Kidney (tissue), 14 donors: Measurements from ENCODE around the gene SMURF1. TPM values are rescaled to one million over a fixed set of nuclear protein-coding genes. Genes with fewer than 3 reads are reported as not detected.

ENCODE experiments used
- DNase-seq, 5 donors: peaks; one replicate each; pipeline ENCODE4 v3.0.0-alpha.2; 2013 to 2020
- FAIRE-seq: peaks from 2 replicates; lab custom pipeline; 2012; peaks lifted over from hg19 to GRCh38; lab: Jason Lieb, UNC
- H3K27ac ChIP-seq, 2 donors: one replicate each; pipeline ENCODE4 v1.7.0; 2013; ENCODE audit warnings: low read depth in 2 of 2, low read length in 2 of 2, inconsistent platforms in 1 of 2
- H3K27me3 ChIP-seq: one replicate; pipeline ENCODE4 v1.7.1; 2013; ENCODE audit warnings: low read length, inconsistent platforms; ENCODE audit not compliant: control insufficient read depth, insufficient read depth
- H3K36me3 ChIP-seq, 3 donors: one replicate each; pipeline versions ENCODE4 v1.7.0 to v1.7.1; 2013; ENCODE audit warnings: low read length in 3 of 3, control low read depth in 1 of 3, inconsistent platforms in 1 of 3; ENCODE audit not compliant: insufficient read depth in 3 of 3, control insufficient read depth in 2 of 3
- H3K4me1 ChIP-seq, 3 donors: one replicate each; pipeline versions ENCODE4 v1.7.0 to v1.7.1; 2013; ENCODE audit warnings: low read length in 3 of 3, inconsistent platforms in 1 of 3, low read depth in 1 of 3; ENCODE audit not compliant: control insufficient read depth in 2 of 3, insufficient read depth in 2 of 3
- H3K4me3 ChIP-seq, 3 donors: one replicate each; pipeline versions ENCODE4 v1.7.0 to v1.8.1; 2013; ENCODE audit warnings: low read length in 3 of 3, control low read depth in 1 of 3, inconsistent platforms in 1 of 3
- H3K9ac ChIP-seq, 3 donors: one replicate each; pipeline versions ENCODE4 v1.7.0 to v1.7.1; 2013; ENCODE audit warnings: low read length in 3 of 3, control low read depth in 1 of 3, inconsistent platforms in 1 of 3
- H3K9me3 ChIP-seq, 3 donors: one replicate each; pipeline versions ENCODE4 v1.7.0 to v1.7.1; 2013; ENCODE audit warnings: low read length in 3 of 3, control low read depth in 1 of 3, inconsistent platforms in 1 of 3; ENCODE audit not compliant: control insufficient read depth in 2 of 3, insufficient read depth in 1 of 3
- intact Hi-C: fragments of 100-400 bp; cut with DNase I; formaldehyde crosslinking; loops from one replicate; pipeline ENCODE4 v1.11.1; 2022
- polyA plus RNA-seq: library from polyadenylated mRNA; stranded (reverse); fragments of 350-450 nt; fragmentation: Illumina TruSeq; extraction: RNeasy Lipid Tissue Mini Kit (QIAGEN cat#74804); gene quantifications from one replicate; pipeline ENCODE4 v1.2.3, GENCODE V29; 2014; ENCODE audit warnings: low read depth, low replicate concordance; ENCODE audit not compliant: insufficient read depth
- total RNA-seq: library from RNA; stranded (reverse); fragmentation: NEBNext Ultra II Directional; extraction: Animal tissue kit (Norgen Biotek cat#: 25700); gene quantifications from one replicate; pipeline ENCODE4 v1.2.1, GENCODE V29; 2021
- TF ChIP-seq, protein P1 (sequence below): IDR thresholded peaks from 3 replicates; pipeline ENCODE4 v1.5.1; 2012; ENCODE audit warnings: mild to moderate bottlenecking, moderate library complexity, borderline replicate concordance; ENCODE audit not compliant: insufficient read depth; ENCODE audit errors: extremely low read depth
- donor health status: control.
- donor health status: control.
- donor health status: control.
- donor health status: control.
- donor health status: control.
- donor health status: DM: yes; HTN: yes; CAD: no.
- donor health status: Normal renal cell carcinoma (clear cell type).

SMURF1 gene
- total and polyA plus RNA-seq, 2 donors from 2014 or later: 6.3 to 29.8 TPM

DNA sequence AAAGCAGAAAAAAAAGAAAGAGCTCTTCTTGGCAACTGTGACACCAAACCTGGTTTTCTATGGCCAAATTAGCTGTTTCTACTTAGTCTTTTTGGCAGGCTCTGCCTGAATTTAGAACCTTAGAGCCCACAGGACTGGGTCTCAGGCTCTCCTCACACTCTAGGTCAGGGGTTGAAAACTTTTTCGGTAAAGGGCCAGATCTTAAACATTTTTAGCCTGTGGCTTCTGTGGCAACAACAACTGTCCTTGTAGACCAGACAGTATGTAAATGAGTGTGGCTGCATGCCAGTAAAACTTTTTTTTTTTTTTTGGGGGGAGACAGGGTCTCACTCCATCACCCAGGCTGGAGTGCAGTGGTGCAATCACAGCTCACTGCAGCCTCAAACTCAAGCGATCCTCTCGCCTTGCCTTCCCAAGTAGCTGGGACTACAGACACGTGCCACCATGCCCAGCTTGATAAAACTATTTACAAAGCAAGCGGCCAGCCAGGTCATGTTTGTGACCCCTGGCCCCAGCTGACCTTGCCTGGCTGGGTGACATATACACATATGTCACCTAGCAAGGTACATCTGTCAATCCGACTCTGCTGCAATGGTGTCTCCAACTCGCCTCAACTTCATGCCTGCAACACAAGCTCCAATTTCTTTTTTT, 46.6 kb upstream of the SMURF1 start:
- no peak for FAIRE-seq
- H3K9ac ChIP-seq: no peak overlapping the region

DNA sequence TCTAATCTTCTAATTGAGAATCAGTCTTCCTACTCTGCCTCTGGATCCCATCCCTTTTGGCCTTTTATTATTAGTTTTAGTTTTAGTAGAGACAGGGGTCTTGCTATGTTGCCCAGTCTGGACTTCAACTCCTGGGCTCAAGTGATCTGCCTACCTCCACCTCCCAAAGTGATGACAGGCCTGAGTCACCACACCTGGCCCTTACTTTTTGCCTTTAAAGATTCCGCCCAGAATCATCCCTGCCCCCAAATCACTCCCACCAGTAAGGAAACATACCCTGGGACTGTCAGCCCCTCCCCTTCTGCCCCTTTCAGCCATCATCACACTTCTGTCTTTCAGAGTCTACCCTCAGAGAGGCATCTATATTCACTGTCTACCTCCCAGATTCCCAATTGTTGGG, 45.3 kb upstream of the SMURF1 start:
- Histone ChIP-seq H3K9ac (no peak overlapping the region), H3K27me3 (no peaks in the 10 kb centered on the region), H3K4me3 (no peak overlapping the region), H3K36me3 (no peaks in the 10 kb centered on the region), H3K27ac (no peak overlapping the region), H3K4me1 (no peaks in the 10 kb centered on the region), H3K9me3 (no peaks in the 10 kb centered on the region)
- TF ChIP-seq, protein P1, sequence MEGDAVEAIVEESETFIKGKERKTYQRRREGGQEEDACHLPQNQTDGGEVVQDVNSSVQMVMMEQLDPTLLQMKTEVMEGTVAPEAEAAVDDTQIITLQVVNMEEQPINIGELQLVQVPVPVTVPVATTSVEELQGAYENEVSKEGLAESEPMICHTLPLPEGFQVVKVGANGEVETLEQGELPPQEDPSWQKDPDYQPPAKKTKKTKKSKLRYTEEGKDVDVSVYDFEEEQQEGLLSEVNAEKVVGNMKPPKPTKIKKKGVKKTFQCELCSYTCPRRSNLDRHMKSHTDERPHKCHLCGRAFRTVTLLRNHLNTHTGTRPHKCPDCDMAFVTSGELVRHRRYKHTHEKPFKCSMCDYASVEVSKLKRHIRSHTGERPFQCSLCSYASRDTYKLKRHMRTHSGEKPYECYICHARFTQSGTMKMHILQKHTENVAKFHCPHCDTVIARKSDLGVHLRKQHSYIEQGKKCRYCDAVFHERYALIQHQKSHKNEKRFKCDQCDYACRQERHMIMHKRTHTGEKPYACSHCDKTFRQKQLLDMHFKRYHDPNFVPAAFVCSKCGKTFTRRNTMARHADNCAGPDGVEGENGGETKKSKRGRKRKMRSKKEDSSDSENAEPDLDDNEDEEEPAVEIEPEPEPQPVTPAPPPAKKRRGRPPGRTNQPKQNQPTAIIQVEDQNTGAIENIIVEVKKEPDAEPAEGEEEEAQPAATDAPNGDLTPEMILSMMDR: no peak
- DNase-seq (no peak), FAIRE-seq (no peak)
- intact Hi-C loops: no loop called here

More for the DNA sequence above, 46.6 kb upstream of the SMURF1 start:
- no peaks in the 10 kb centered on the region for H3K27me3 ChIP-seq
- intact Hi-C loops: no loop called here
- no peaks in the 10 kb centered on the region for H3K9me3 ChIP-seq
- H3K4me3 ChIP-seq: no peak overlapping the region
- TF ChIP-seq, protein P1: no peak
- H3K27ac ChIP-seq: no peak overlapping the region
- H3K4me1 ChIP-seq: no peaks in the 10 kb centered on the region
- no peak for DNase-seq
- no peaks in the 10 kb centered on the region for H3K36me3 ChIP-seq

DNA sequence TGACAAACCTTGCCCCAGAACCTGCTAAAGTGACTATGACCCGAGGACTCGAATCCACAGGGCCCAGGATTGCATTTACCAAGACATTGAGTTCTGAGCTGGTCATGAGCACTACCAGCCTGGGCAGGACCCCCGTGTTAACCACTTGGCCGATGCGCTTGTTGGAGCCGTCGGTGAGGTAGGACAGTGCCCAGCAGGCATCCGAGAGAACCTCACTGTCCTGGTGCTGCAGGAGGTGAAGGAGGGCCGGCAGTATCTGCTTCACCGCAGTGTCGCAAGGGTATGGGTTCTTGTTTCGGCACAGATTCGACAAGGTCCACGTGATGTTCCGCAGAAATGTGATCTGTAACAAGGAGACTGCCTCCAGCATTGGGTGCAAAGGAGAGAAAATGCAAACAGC, 44.3 kb upstream of the SMURF1 start:
- Histone ChIP-seq H3K4me3 (no peak overlapping the region), H3K27me3 (no peaks in the 10 kb centered on the region), H3K9me3 (no peaks in the 10 kb centered on the region), H3K4me1 (no peaks in the 10 kb centered on the region), H3K36me3 (no peaks in the 10 kb centered on the region), H3K27ac (no peak overlapping the region), H3K9ac (no peak overlapping the region)
- TF ChIP-seq, protein P1: no peak
- FAIRE-seq: no peak
- intact Hi-C loops: no loop called here
- no peak for DNase-seq
